NT2/D1 (cell line): Measurements from ENCODE around the gene CD84.
"Not testable (repeated sequence)": the region's sequence is repeated elsewhere in the genome, so short reads cannot be mapped to it uniquely, and the experiment has no call there.

Source experiments
- DNase-seq: peaks from one replicate; pipeline ENCODE4 v3.0.0-alpha.2; 2011; ENCODE audit warnings: low read depth, low spot score
- H3K27me3 ChIP-seq: 2 replicates; pipeline ENCODE4 v1.6.0; 2011; ENCODE audit warnings: mild to moderate bottlenecking; ENCODE audit not compliant: insufficient read length, insufficient read depth
- H3K36me3 ChIP-seq: 2 replicates; pipeline ENCODE4 v1.6.1; 2011; ENCODE audit warnings: mild to moderate bottlenecking, low read length, mixed read lengths; ENCODE audit not compliant: insufficient read depth, insufficient read length
- H3K4me1 ChIP-seq: 2 replicates; pipeline ENCODE4 v1.5.1; 2011; ENCODE audit not compliant: insufficient read depth, insufficient read length
- H3K4me3 ChIP-seq: 2 replicates; pipeline ENCODE4 v1.5.1; 2011; ENCODE audit warnings: low read depth; ENCODE audit not compliant: insufficient read length
- H3K9ac ChIP-seq: 2 replicates; pipeline ENCODE4 v1.6.0; 2011; ENCODE audit warnings: low read depth; ENCODE audit not compliant: insufficient read length
- H3K9me3 ChIP-seq: 2 replicates; pipeline ENCODE4 v1.5.1; 2011; ENCODE audit warnings: mild to moderate bottlenecking, low read length; ENCODE audit not compliant: insufficient read depth
- SUZ12 ChIP-seq: IDR thresholded peaks from 2 replicates; pipeline ENCODE4 v1.6.1; 2011; ENCODE audit not compliant: insufficient read length, insufficient read depth; ENCODE audit errors: extremely low read depth
- YY1 ChIP-seq: IDR thresholded peaks from 2 replicates; pipeline ENCODE4 v1.6.1; 2011; ENCODE audit not compliant: insufficient read length, insufficient read depth
- ZNF274 ChIP-seq: IDR thresholded peaks from 2 replicates; pipeline ENCODE4 v1.6.1; 2011; ENCODE audit warnings: mild to moderate bottlenecking, low read depth, low read length

Gene CD84

DNA sequence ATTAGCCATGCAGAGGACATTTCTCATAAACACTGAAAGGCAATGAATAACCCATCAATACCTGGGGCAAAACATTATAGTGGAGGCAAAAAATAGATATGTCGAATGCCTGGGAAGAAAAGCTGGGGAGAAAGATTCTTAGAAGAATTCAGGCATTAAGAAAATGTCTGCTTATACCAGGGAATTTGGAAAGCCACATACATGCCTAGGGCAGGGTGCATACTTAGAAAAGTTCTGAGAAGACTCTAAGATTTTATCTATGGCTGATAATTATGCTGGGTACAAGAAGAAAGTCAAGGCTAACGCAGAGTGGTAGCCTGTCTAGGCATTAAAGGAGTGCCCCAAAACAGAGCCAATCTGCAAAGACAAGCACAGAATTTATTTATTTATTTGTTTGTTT, 74.6 kb downstream of the CD84 start:
- H3K9me3 ChIP-seq: peaks cover 11% of the 10 kb centered on the region; the same call in 1 of the 2 replicates
- no peaks in the 10 kb centered on the region for H3K27me3 ChIP-seq
- H3K4me3 ChIP-seq: no peak overlapping the region
- TF ChIP-seq SUZ12: no peak
- TF ChIP-seq YY1: no peak
- no peak for TF ChIP-seq ZNF274
- H3K36me3 ChIP-seq: no peaks in the 10 kb centered on the region
- no peak for DNase-seq
- no peak overlapping the region for H3K9ac ChIP-seq
- H3K4me1 ChIP-seq: no peaks in the 10 kb centered on the region

GRCh38 chr1:160503087-160503486, 76.2 kb downstream of the CD84 start:
- no peak overlapping the region for H3K9ac ChIP-seq
- H3K27me3 ChIP-seq: no peaks in the 10 kb centered on the region
- DNase-seq: no peak
- no peak for TF ChIP-seq ZNF274
- TF ChIP-seq YY1: no peak
- no peak for TF ChIP-seq SUZ12
- H3K4me1 ChIP-seq: no peaks in the 10 kb centered on the region
- H3K4me3 ChIP-seq: no peak overlapping the region
- H3K9me3 ChIP-seq: peaks cover 20% of the 10 kb centered on the region; the same call in 1 of the 2 replicates
- H3K36me3 ChIP-seq: no peaks in the 10 kb centered on the region

- TF ChIP-seq SUZ12: no peak
Measured at GRCh38 chr1:160500321-160500990, 78.8 kb downstream of the CD84 start.

DNA sequence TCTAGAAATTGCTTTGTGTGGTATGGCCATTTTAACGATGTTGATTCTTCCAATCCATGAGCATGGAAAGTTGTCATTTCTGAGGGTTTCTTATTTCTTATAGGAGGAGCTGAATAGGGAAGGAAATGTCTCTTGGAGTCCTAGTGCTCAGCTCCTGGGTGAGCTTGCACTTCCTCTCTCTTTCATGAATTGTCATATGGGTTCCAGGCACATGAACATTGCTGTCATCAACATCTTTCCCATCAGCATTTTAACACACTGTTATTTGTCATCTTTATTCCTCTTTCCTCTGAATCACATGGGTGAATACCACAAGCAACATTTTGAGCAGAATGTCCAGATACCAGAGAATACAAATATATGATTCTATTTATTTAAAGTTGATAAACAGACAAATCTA, 79.7 kb downstream of the CD84 start:
- peaks cover 8% of the 10 kb centered on the region; the same call in 1 of the 2 replicates for H3K9me3 ChIP-seq
- TF ChIP-seq YY1 (no peak), SUZ12 (no peak), ZNF274 (no peak)
- H3K9ac ChIP-seq: no peak overlapping the region
- H3K36me3 ChIP-seq: no peaks in the 10 kb centered on the region
- no peak overlapping the region for H3K4me3 ChIP-seq
- H3K27me3 ChIP-seq: no peaks in the 10 kb centered on the region
- no peaks in the 10 kb centered on the region for H3K4me1 ChIP-seq
- no peak for DNase-seq

More at GRCh38 chr1:160500321-160500990, 78.8 kb downstream of the CD84 start:
- H3K4me1 ChIP-seq: no peaks in the 10 kb centered on the region
- H3K9me3 ChIP-seq: peaks cover 8% of the 10 kb centered on the region; the same call in 1 of the 2 replicates
- no peak overlapping the region for H3K4me3 ChIP-seq
- H3K27me3 ChIP-seq: no peaks in the 10 kb centered on the region
- DNase-seq: no peak
- no peaks in the 10 kb centered on the region for H3K36me3 ChIP-seq
- H3K9ac ChIP-seq: no peak overlapping the region

DNA sequence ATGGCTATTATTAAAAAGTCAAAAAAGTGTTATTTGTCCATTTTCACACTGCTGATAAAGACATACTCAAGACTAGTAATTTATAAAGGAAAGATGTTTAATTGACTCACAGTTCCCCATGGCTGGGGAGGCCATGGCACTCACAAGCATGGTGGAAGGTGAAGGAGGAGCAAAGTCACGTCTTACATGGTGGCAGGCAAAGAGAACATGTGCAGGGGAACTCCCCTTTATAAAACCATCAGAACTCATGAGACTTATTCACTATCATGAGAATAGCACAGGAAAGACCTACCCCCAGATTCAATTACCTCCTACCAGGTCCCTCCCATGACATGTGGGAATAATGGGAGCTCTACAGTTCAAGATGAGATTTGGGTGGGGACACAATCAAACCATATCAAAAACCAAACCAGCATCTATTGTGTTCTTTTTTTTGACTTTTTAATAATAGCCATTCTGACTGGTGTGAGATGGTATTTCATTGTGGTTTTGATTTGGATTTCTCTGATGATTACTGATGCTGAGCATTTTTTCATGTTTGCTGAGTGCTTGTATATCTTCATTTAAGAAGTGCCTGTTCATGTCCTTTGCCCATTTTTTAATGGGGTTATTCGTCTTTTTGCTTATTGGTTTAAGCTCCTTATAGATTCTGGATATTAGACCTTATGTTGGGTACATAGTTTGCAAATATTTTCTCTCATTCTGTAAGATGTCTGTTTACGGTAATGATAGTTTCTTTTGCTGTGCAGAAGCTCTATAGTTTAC, 80.8 kb downstream of the CD84 start:
- H3K9ac ChIP-seq, H3K27me3 ChIP-seq, H3K9me3 ChIP-seq, H3K4me3 ChIP-seq, H3K36me3 ChIP-seq, H3K4me1 ChIP-seq, DNase-seq: not testable (repeated sequence)

DNA sequence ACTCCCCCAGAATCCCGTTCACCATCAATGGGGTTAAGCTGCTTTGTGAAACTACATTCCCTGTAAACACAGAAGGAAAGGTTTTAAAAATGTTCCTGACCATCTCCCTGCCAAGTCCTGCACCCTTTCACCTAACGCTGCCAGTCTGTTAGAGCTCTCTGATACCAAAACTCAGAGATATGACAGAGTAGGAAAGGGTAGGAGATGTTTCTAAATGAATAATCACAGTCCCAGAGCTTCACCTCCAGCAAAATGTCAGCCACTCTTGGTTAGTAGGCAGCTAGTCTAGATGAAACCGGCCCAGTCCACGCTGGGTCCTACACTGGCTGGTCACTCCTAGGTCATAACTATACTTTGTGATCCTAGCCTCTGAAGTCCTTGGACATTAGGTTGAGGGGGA, 83.0 kb downstream of the CD84 start:
- H3K9ac ChIP-seq: no peak overlapping the region
- H3K4me1 ChIP-seq: no peaks in the 10 kb centered on the region
- peaks cover 8% of the 10 kb centered on the region; the same call in 1 of the 2 replicates for H3K9me3 ChIP-seq
- DNase-seq: no peak
- no peak overlapping the region for H3K4me3 ChIP-seq
- no peaks in the 10 kb centered on the region for H3K27me3 ChIP-seq
- TF ChIP-seq YY1 (no peak), SUZ12 (no peak), ZNF274 (no peak)
- no peaks in the 10 kb centered on the region for H3K36me3 ChIP-seq

DNA sequence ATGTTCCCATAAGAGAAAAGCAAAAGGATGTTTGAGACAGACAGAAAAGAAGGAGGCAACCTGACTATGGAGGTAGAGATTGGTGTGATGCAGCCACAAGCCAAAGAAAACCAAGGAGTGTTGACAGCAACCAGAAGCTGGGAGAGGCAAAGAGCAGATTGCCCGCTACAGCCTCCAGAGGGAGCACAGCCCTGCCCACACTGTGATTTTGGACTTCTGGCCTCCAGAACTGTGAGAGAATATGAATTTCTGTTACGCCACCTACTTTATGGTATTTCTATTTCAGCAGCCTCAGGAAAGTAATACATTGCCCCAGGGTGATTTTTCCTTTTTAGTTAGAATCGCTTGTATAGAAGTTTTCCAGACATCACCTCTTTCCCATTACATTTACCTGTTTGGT, 84.7 kb downstream of the CD84 start:
- DNase-seq: no peak

GRCh38 chr1:160492617-160493016, 86.7 kb downstream of the CD84 start:
- no peaks in the 10 kb centered on the region for H3K9me3 ChIP-seq
- no peak for TF ChIP-seq SUZ12
- TF ChIP-seq YY1: no peak
- TF ChIP-seq ZNF274: no peak
- H3K4me1 ChIP-seq: no peaks in the 10 kb centered on the region
- no peak for DNase-seq
- H3K27me3 ChIP-seq: no peaks in the 10 kb centered on the region
- H3K36me3 ChIP-seq: no peaks in the 10 kb centered on the region
- no peak overlapping the region for H3K4me3 ChIP-seq
- no peak overlapping the region for H3K9ac ChIP-seq

More for the DNA sequence above, 84.7 kb downstream of the CD84 start:
- Histone ChIP-seq H3K4me3 (no peak overlapping the region), H3K36me3 (no peaks in the 10 kb centered on the region), H3K4me1 (no peaks in the 10 kb centered on the region), H3K9ac (no peak overlapping the region), H3K27me3 (no peaks in the 10 kb centered on the region), H3K9me3 (peaks cover 8% of the 10 kb centered on the region; the same call in 1 of the 2 replicates)
- TF ChIP-seq ZNF274: no peak
- no peak for TF ChIP-seq SUZ12
- no peak for TF ChIP-seq YY1
